Left ventricle myocardium inferior (tissue), 1 donor: Measurements from ENCODE around the gene SLC25A41. TPM values are rescaled to one million over a fixed set of nuclear protein-coding genes. Genes with fewer than 3 reads are reported as not detected.

Source experiments
- DNase-seq: peaks from one replicate; pipeline ENCODE4 v3.0.0-alpha.2; 2020
- H3K27ac ChIP-seq: fragments of 200-600 bp; replicated peaks from 2 replicates; pipeline ENCODE4 v1.8.0; 2021
- H3K27me3 ChIP-seq: fragments of 200-600 bp; 2 replicates; pipeline ENCODE4 v1.8.0; 2021; ENCODE audit warnings: low read depth
- H3K36me3 ChIP-seq: fragments of 200-600 bp; 2 replicates; pipeline ENCODE4 v1.8.0; 2021
- H3K4me1 ChIP-seq: fragments of 200-600 bp; 2 replicates; pipeline ENCODE4 v1.8.0; 2021
- H3K4me3 ChIP-seq: fragments of 200-600 bp; 2 replicates; pipeline ENCODE4 v1.8.0; 2021; ENCODE audit warnings: mild to moderate bottlenecking, moderate library complexity
- H3K9me3 ChIP-seq: fragments of 200-600 bp; replicated peaks from 2 replicates; pipeline ENCODE4 v1.8.0; 2021
- CTCF ChIP-seq: fragments of 200-600 bp; IDR thresholded peaks from 2 replicates; pipeline ENCODE4 v1.8.0; 2021; ENCODE audit warnings: antibody characterized with exemption, mild to moderate bottlenecking, borderline replicate concordance
- intact Hi-C: fragments of 100-400 bp; cut with micrococcal nuclease; formaldehyde crosslinking; loops from one replicate; pipeline ENCODE4 v1.11.0; 2022
- total RNA-seq: library from RNA; stranded (reverse); fragmentation: NEBNext Ultra II Directional; extraction: Animal tissue kit (Norgen Biotek cat#: 25700); gene quantifications from one replicate; pipeline ENCODE4 v1.2.1, GENCODE V29; 2021
- donor health status: DM: no; HTN: yes; CAD: no; lungs with severe emphysema.

The SLC25A41 gene
- total RNA-seq, 1 donor from 2014 or later: 0.16 TPM

- intact Hi-C loops: no loop called here
- Histone ChIP-seq H3K36me3 (peaks cover 46% of the 10 kb centered on the region), H3K9me3 (peaks cover 21% of the 10 kb centered on the region), H3K4me3 (no peak overlapping the region), H3K27ac (no peak overlapping the region), H3K27me3 (no peaks in the 10 kb centered on the region), H3K4me1 (no peaks in the 10 kb centered on the region)
- no peak for TF ChIP-seq CTCF
- DNase-seq: no peak
Observed at GRCh38 chr19:6448045-6448444, 14.5 kb upstream of the SLC25A41 start.

DNA sequence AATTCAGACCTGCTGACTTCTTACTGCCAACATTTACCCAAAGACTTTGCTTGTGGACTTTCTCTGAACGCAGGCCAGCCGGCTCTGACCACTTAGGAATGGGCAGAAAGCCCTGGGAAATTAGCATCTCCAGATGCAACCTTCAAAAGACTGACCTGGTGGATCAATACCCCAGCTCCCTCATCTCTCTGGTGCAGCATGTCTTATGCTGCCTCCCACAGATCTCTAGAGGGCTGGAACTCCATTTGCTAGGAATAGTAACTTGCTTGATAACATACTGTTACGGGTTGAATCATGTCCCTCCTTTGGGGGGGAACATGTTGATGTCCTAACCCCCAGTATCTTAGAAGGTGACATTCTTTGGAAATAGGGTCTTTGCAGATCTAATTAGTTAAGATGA is 12.9 kb upstream of the SLC25A41 start:
- intact Hi-C loops: no loop called here
- peaks cover 32% of the 10 kb centered on the region for H3K36me3 ChIP-seq
- TF ChIP-seq CTCF: no peak
- no peaks in the 10 kb centered on the region for H3K4me1 ChIP-seq
- no peak overlapping the region for H3K27ac ChIP-seq
- no peaks in the 10 kb centered on the region for H3K27me3 ChIP-seq
- peaks cover 19% of the 10 kb centered on the region for H3K9me3 ChIP-seq
- no peak overlapping the region for H3K4me3 ChIP-seq
- no peak for DNase-seq

DNA sequence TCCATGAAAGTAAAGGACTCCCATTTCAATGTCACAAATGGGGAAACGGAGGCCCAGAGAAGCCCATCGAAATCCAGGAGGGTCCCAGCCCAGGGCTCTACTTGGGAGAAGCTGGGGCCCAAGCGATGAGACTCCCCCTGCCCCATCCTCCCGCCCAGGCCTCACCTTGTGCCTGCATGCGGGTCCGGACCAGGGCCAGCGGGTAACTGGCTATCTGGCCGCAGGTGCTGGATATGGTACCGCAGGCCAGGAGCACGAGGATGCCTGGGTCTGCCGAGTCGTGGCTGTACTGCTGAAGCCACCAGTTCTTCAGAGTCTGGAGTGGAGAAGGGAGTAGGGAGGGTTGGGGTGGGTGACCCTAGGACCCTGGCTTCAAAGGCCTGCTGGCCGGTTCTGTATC is 10.4 kb upstream of the SLC25A41 start:
- Histone ChIP-seq H3K27ac (no peak overlapping the region), H3K4me3 (no peak overlapping the region), H3K4me1 (no peaks in the 10 kb centered on the region), H3K36me3 (peaks cover 32% of the 10 kb centered on the region), H3K9me3 (peaks cover 19% of the 10 kb centered on the region), H3K27me3 (no peaks in the 10 kb centered on the region)
- no peak for DNase-seq
- intact Hi-C loops: no loop called here
- no peak for TF ChIP-seq CTCF

- Histone ChIP-seq H3K27me3 (no peaks in the 10 kb centered on the region), H3K27ac (no peak overlapping the region), H3K4me3 (no peak overlapping the region), H3K36me3 (peaks cover 26% of the 10 kb centered on the region), H3K9me3 (peaks cover 19% of the 10 kb centered on the region), H3K4me1 (no peaks in the 10 kb centered on the region)
- intact Hi-C loops: no loop called here
- DNase-seq: no peak
- no peak for TF ChIP-seq CTCF
Observed at GRCh38 chr19:6442087-6442688, 8.6 kb upstream of the SLC25A41 start.

GRCh38 chr19:6440905-6441304 is 7.3 kb upstream of the SLC25A41 start:
- Histone ChIP-seq H3K4me1 (no peaks in the 10 kb centered on the region), H3K36me3 (peaks cover 13% of the 10 kb centered on the region), H3K4me3 (no peak overlapping the region), H3K27ac (no peak overlapping the region), H3K9me3 (peaks cover 9% of the 10 kb centered on the region), H3K27me3 (no peaks in the 10 kb centered on the region)
- no peak for DNase-seq
- intact Hi-C loops: no loop called here
- TF ChIP-seq CTCF: no peak

DNA sequence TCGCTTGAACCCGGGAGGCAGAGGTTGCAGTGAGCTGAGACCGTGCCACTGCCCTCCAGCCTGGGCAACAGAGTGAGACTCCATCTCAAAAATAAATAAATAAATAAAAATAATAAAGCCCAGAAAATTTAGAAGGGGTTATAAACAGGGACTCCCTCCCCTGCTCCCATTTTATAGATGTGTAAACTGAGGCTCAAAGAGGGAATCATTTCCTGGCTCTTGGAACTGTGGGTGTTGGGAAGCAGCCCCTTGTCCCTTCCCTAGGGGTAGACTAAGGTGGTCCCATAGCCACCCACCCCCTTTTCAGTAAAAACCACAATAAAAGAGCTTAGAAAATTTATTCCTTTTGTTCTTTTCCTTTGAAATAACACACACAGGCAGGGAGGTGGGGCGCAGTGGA is 6.2 kb upstream of the SLC25A41 start:
- intact Hi-C loops: no loop called here
- Histone ChIP-seq H3K27me3 (no peaks in the 10 kb centered on the region), H3K9me3 (no peaks in the 10 kb centered on the region), H3K36me3 (peaks cover 1% of the 10 kb centered on the region), H3K27ac (no peak overlapping the region), H3K4me3 (no peak overlapping the region), H3K4me1 (no peaks in the 10 kb centered on the region)
- DNase-seq: no peak
- no peak for TF ChIP-seq CTCF
